ENCODE measurements around the gene ITGAE.

ITGAE gene

GRCh38 chr17:3763777-3764170 lies 37.2 kb downstream of the ITGAE start:
- TF ChIP-seq CTCF (IDR thresholded peaks at IDR 0.05) = no peak
- no peak overlapping the region for H3K9ac ChIP-seq
- H3K4me2 ChIP-seq (ENCODE audit: low read length) = no peak overlapping the region
- H3K27me3 ChIP-seq (ENCODE audit: control insufficient read depth, insufficient read depth, low read length) = no peaks in the 10 kb centered on the region
- H3K4me3 ChIP-seq (ENCODE audit: low read depth, low read length) = no peak overlapping the region
- H3K36me3 ChIP-seq (ENCODE audit: control insufficient read depth, insufficient read depth, low read length) = no peaks in the 10 kb centered on the region
- H2AFZ ChIP-seq = no peak overlapping the region
- H3K9me3 ChIP-seq (ENCODE audit: control insufficient read depth, low read length) = no peaks in the 10 kb centered on the region
- no peaks in the 10 kb centered on the region for H3K79me2 ChIP-seq
- no peaks in the 10 kb centered on the region for H3K4me1 ChIP-seq
- no peak overlapping the region for H3K27ac ChIP-seq

GRCh38 chr17:3762922-3763776 lies 37.8 kb downstream of the ITGAE start:
- no peaks in the 10 kb centered on the region for H3K27me3 ChIP-seq (ENCODE audit: control insufficient read depth, insufficient read depth, low read length)
- no peak overlapping the region for H3K4me2 ChIP-seq (ENCODE audit: low read length)
- TF ChIP-seq CTCF (IDR thresholded peaks at IDR 0.05) = no peak

GRCh38 chr17:3761918-3762380 lies 39.0 kb downstream of the ITGAE start:
- H3K9me3 ChIP-seq (ENCODE audit: control insufficient read depth, low read length) = no peaks in the 10 kb centered on the region
- no peak overlapping the region for H3K4me2 ChIP-seq (ENCODE audit: low read length)
- H3K4me1 ChIP-seq = no peaks in the 10 kb centered on the region
- H3K36me3 ChIP-seq (ENCODE audit: control insufficient read depth, insufficient read depth, low read length) = no peaks in the 10 kb centered on the region
- no peaks in the 10 kb centered on the region for H3K79me2 ChIP-seq
- H3K4me3 ChIP-seq (ENCODE audit: low read depth, low read length) = no peak overlapping the region
- no peak overlapping the region for H3K9ac ChIP-seq
- TF ChIP-seq CTCF (IDR thresholded peaks at IDR 0.05) = no peak
- H3K27me3 ChIP-seq (ENCODE audit: control insufficient read depth, insufficient read depth, low read length) = no peaks in the 10 kb centered on the region
- H2AFZ ChIP-seq = no peak overlapping the region
- H3K27ac ChIP-seq = no peak overlapping the region

More at GRCh38 chr17:3762922-3763776, 37.8 kb downstream of the ITGAE start:
- Histone ChIP-seq H3K9me3 (ENCODE audit: control insufficient read depth, low read length) (no peaks in the 10 kb centered on the region), H3K36me3 (ENCODE audit: control insufficient read depth, insufficient read depth, low read length) (no peaks in the 10 kb centered on the region), H3K4me3 (ENCODE audit: low read depth, low read length) (no peak overlapping the region), H3K4me1 (no peaks in the 10 kb centered on the region), H2AFZ (no peak overlapping the region), H3K27ac (no peak overlapping the region), H3K79me2 (no peaks in the 10 kb centered on the region), H3K9ac (no peak overlapping the region)

GRCh38 chr17:3761036-3761917 lies 39.7 kb downstream of the ITGAE start:
- no peaks in the 10 kb centered on the region for H3K79me2 ChIP-seq
- H3K27ac ChIP-seq = no peak overlapping the region
- no peak overlapping the region for H3K9ac ChIP-seq
- no peak overlapping the region for H2AFZ ChIP-seq
- H3K9me3 ChIP-seq (ENCODE audit: control insufficient read depth, low read length) = no peaks in the 10 kb centered on the region
- H3K4me3 ChIP-seq (ENCODE audit: low read depth, low read length) = no peak overlapping the region
- no peak for TF ChIP-seq CTCF (IDR thresholded peaks at IDR 0.05)
- no peaks in the 10 kb centered on the region for H3K27me3 ChIP-seq (ENCODE audit: control insufficient read depth, insufficient read depth, low read length)
- H3K36me3 ChIP-seq (ENCODE audit: control insufficient read depth, insufficient read depth, low read length) = no peaks in the 10 kb centered on the region
- no peaks in the 10 kb centered on the region for H3K4me1 ChIP-seq
- no peak overlapping the region for H3K4me2 ChIP-seq (ENCODE audit: low read length)
